Measurements from ENCODE around the gene TAS1R3. TPM values are rescaled to one million over a fixed set of nuclear protein-coding genes. Genes with fewer than 3 reads are reported as not detected.

The TAS1R3 gene
- total and polyA plus RNA-seq, 2 donors (not counting 1 experiment from before 2014, with no cell fraction given): 4.1 to 11.7 TPM

- peaks cover 16 to 27% of the 10 kb centered on the region in 2 donors for H3K4me1 ChIP-seq (ENCODE audit: control insufficient read depth in 2 of 2, insufficient read depth in 2 of 2, low read length in 2 of 2)
- POLR2A ChIA-PET: no interaction called here
- H3K4me3 ChIP-seq (ENCODE audit: control extremely low read depth in 1 of 5, extremely low read depth in 1 of 5, insufficient read depth in 1 of 5, low read depth in 2 of 5, low read length in 4 of 5): no peak overlapping the region
- peaks cover 0 to 20% of the 10 kb centered on the region in 2 experiments for H3K36me3 ChIP-seq (replicated peaks in 1 of 2; ENCODE audit: control extremely low read depth in 1 of 2, control insufficient read depth in 1 of 2, extremely low read depth in 1 of 2, insufficient read depth in 2 of 2, low read length in 1 of 2)
- peaks cover 58% of the 10 kb centered on the region for H4K20me1 ChIP-seq (ENCODE audit: control insufficient read depth, insufficient read depth, low read length, poor library complexity, severe bottlenecking)
- no peak overlapping the region for H3K4me3 Mint-ChIP-seq
- H3K4me1 Mint-ChIP-seq: peaks cover 24% of the 10 kb centered on the region
- H3K27me3 Mint-ChIP-seq: no peaks in the 10 kb centered on the region
- H3K79me2 ChIP-seq (ENCODE audit: control insufficient read depth, insufficient read depth, low read length): peaks cover 60% of the 10 kb centered on the region
- 97% methylated on average over 23 of the region's 23 CpGs for WGBS (ENCODE audit: insufficient coverage)
- H3K27me3 ChIP-seq (replicated peaks in 1 of 4; ENCODE audit: control extremely low read depth in 1 of 4, control insufficient read depth in 3 of 4, insufficient read depth in 4 of 4, low read length in 3 of 4): no peaks in the 10 kb centered on the region
- no peak for TF ChIP-seq EZH2 (IDR thresholded peaks at IDR 0.05; ENCODE audit: borderline replicate concordance, insufficient read depth, low read depth, low read length, poor library complexity, severe bottlenecking)
- TF ChIP-seq, protein P1, sequence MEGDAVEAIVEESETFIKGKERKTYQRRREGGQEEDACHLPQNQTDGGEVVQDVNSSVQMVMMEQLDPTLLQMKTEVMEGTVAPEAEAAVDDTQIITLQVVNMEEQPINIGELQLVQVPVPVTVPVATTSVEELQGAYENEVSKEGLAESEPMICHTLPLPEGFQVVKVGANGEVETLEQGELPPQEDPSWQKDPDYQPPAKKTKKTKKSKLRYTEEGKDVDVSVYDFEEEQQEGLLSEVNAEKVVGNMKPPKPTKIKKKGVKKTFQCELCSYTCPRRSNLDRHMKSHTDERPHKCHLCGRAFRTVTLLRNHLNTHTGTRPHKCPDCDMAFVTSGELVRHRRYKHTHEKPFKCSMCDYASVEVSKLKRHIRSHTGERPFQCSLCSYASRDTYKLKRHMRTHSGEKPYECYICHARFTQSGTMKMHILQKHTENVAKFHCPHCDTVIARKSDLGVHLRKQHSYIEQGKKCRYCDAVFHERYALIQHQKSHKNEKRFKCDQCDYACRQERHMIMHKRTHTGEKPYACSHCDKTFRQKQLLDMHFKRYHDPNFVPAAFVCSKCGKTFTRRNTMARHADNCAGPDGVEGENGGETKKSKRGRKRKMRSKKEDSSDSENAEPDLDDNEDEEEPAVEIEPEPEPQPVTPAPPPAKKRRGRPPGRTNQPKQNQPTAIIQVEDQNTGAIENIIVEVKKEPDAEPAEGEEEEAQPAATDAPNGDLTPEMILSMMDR (IDR thresholded peaks at IDR 0.05): no peak
- no peak overlapping the region for H3K27ac ChIP-seq (ENCODE audit: low read length in 2 of 2)
- no peaks in the 10 kb centered on the region for H3K9me3 Mint-ChIP-seq (ENCODE audit: insufficient read depth)
- ATAC-seq (ENCODE audit: low read depth) (no peak), DNase-seq (no peak)
- H2AFZ ChIP-seq (ENCODE audit: insufficient read depth, low read depth, low read length, poor library complexity, severe bottlenecking): no peak overlapping the region
- CTCF ChIA-PET: interaction anchor here (1.3 kb wide), 1 partner anchor 11 kb away, joined by 3 read pairs; no protein-coding TSS in a partner anchor
- intact Hi-C loops (cut with micrococcal nuclease): no loop called here
- H3K4me2 ChIP-seq (replicated peaks; ENCODE audit: low read depth, low read length, poor library complexity, severe bottlenecking): peak overlapping the region; percentile 5
- no peak overlapping the region for H3K9ac ChIP-seq (ENCODE audit: low read length)
- no peaks in the 10 kb centered on the region for H3K9me3 ChIP-seq (ENCODE audit: control extremely low read depth in 1 of 3, control insufficient read depth in 2 of 3, insufficient read depth in 1 of 3, low read length in 2 of 3)
- H3K27ac Mint-ChIP-seq: peak overlapping the region; percentile 37
Measured at GRCh38 chr1:1320666-1321448, 10.2 kb upstream of the TAS1R3 start.

DNA sequence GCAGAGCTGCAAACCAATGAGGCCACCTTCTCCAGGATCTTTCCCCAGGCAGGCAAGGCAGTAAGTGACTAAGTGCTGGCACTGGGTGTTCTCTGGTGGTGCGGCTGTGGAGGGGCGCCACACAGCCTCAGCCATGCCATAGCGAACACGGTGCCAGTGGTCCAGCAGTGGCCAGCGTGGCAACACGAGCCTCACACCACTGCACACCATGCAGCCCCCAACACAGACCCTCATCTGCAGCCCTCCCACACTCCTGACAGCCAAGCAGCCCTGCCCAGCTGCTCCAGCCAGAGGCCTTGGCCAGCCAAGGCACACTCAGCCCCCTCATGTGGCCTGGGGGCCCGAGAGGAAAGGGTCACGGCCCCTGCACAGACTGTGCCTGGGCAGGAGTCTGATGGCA, 9.6 kb upstream of the TAS1R3 start:
- Mint-ChIP-seq H3K27ac (peak overlapping the region; percentile 37), H3K4me3 (no peak overlapping the region), H3K27me3 (no peaks in the 10 kb centered on the region), H3K9me3 (ENCODE audit: insufficient read depth) (no peaks in the 10 kb centered on the region), H3K4me1 (peaks cover 29% of the 10 kb centered on the region)
- H3K9ac ChIP-seq (ENCODE audit: low read length): no peak overlapping the region
- peaks cover 20 to 32% of the 10 kb centered on the region in 2 donors for H3K4me1 ChIP-seq (ENCODE audit: control insufficient read depth in 2 of 2, insufficient read depth in 2 of 2, low read length in 2 of 2)
- CTCF ChIA-PET: interaction anchor here (1.3 kb wide), 1 partner anchor 12 kb away, joined by 3 read pairs; no protein-coding TSS in a partner anchor
- H3K36me3 ChIP-seq (replicated peaks in 1 of 2; ENCODE audit: control extremely low read depth in 1 of 2, control insufficient read depth in 1 of 2, extremely low read depth in 1 of 2, insufficient read depth in 2 of 2, low read length in 1 of 2): peaks cover 0 to 20% of the 10 kb centered on the region in 2 experiments
- H3K27me3 ChIP-seq (replicated peaks in 1 of 4; ENCODE audit: control extremely low read depth in 1 of 4, control insufficient read depth in 3 of 4, insufficient read depth in 4 of 4, low read length in 3 of 4): no peaks in the 10 kb centered on the region
- intact Hi-C loops (cut with micrococcal nuclease): no loop called here
- POLR2A ChIA-PET: no interaction called here
- H3K4me3 ChIP-seq (ENCODE audit: control extremely low read depth in 1 of 5, extremely low read depth in 1 of 5, insufficient read depth in 1 of 5, low read depth in 2 of 5, low read length in 4 of 5): no peak overlapping the region
- H3K4me2 ChIP-seq (replicated peaks; ENCODE audit: low read depth, low read length, poor library complexity, severe bottlenecking): no peak overlapping the region
- no peak overlapping the region for H2AFZ ChIP-seq (ENCODE audit: insufficient read depth, low read depth, low read length, poor library complexity, severe bottlenecking)
- WGBS (ENCODE audit: insufficient coverage): 97% methylated on average over 8 of the region's 8 CpGs
- H3K9me3 ChIP-seq (ENCODE audit: control extremely low read depth in 1 of 3, control insufficient read depth in 2 of 3, insufficient read depth in 1 of 3, low read length in 2 of 3): no peaks in the 10 kb centered on the region
- H4K20me1 ChIP-seq (ENCODE audit: control insufficient read depth, insufficient read depth, low read length, poor library complexity, severe bottlenecking): peaks cover 62% of the 10 kb centered on the region
- DNase-seq (no peak), ATAC-seq (ENCODE audit: low read depth) (no peak)
- H3K27ac ChIP-seq (ENCODE audit: low read length in 2 of 2): no peak overlapping the region
- TF ChIP-seq, protein P1 (IDR thresholded peaks at IDR 0.05): no peak
- TF ChIP-seq EZH2 (IDR thresholded peaks at IDR 0.05; ENCODE audit: borderline replicate concordance, insufficient read depth, low read depth, low read length, poor library complexity, severe bottlenecking): no peak
- peaks cover 63% of the 10 kb centered on the region for H3K79me2 ChIP-seq (ENCODE audit: control insufficient read depth, insufficient read depth, low read length)
